Peyer's patch (tissue), 4 donors: Measurements from ENCODE around the gene KCNAB1. TPM values are rescaled to one million over a fixed set of nuclear protein-coding genes. Genes with fewer than 3 reads are reported as not detected.

ENCODE experiments used
- DNase-seq, 3 donors: peaks; one replicate each; pipeline ENCODE4 v3.0.0-alpha.2; 2017 to 2019
- H3K27ac ChIP-seq, 4 donors: fragments of 200-600 bp; sonication (generic); one replicate each; pipeline ENCODE4 v1.5.1; 2016 to 2019
- H3K27me3 ChIP-seq, 2 donors: fragments of 200-600 bp; sonication (generic); one replicate each; pipeline ENCODE4 v1.5.1; 2019
- H3K36me3 ChIP-seq, 3 donors: fragments of 200-600 bp; sonication (generic); one replicate each; pipeline ENCODE4 v1.5.1; 2016 to 2019
- H3K4me1 ChIP-seq, 4 donors: fragments of 200-600 bp; sonication (generic); one replicate each; pipeline ENCODE4 v1.5.1; 2016 to 2019
- H3K4me3 ChIP-seq, 4 donors: fragments of 200-600 bp; sonication (generic); 1 replicate in 3 of 4; 2 replicates in 1 of 4; pipeline ENCODE4 v1.5.1; 2016 to 2019; ENCODE audit warnings: mild to moderate bottlenecking in 1 of 4
- H3K9me3 ChIP-seq, 4 donors: fragments of 200-600 bp; sonication (generic); one replicate each; pipeline ENCODE4 v1.5.1; 2016 to 2019; ENCODE audit warnings: mild to moderate bottlenecking in 1 of 4
- POLR2A ChIP-seq, 2 donors: fragments of 450-650 bp; IDR thresholded peaks; one replicate each; pipeline ENCODE4 v1.5.1; 2017; ENCODE audit warnings: antibody characterized with exemption in 2 of 2, mild to moderate bottlenecking in 2 of 2, moderate library complexity in 2 of 2
- total RNA-seq, 4 donors: library from RNA; depleted of rRNA; stranded (reverse); fragments of >200 nt; gene quantifications; one replicate each; pipeline ENCODE4 v1.1.0, GENCODE V29; 2016
- TF ChIP-seq, protein P1 (sequence below), 6 experiments: fragments of 450-650 bp in 4 of 6; fragments of 200-600 bp in 2 of 6; sonication (generic) in 1 of 6; IDR thresholded peaks; one replicate each; pipeline ENCODE4 v1.5.1; 2017 to 2019; ENCODE audit warnings: antibody characterized with exemption in 6 of 6, mild to moderate bottlenecking in 3 of 6, moderate library complexity in 1 of 6

Gene KCNAB1
- total RNA-seq, 4 donors from 2014 or later, result 1.1 to 1.7 (median 1.6) TPM; not detected in 1

DNA sequence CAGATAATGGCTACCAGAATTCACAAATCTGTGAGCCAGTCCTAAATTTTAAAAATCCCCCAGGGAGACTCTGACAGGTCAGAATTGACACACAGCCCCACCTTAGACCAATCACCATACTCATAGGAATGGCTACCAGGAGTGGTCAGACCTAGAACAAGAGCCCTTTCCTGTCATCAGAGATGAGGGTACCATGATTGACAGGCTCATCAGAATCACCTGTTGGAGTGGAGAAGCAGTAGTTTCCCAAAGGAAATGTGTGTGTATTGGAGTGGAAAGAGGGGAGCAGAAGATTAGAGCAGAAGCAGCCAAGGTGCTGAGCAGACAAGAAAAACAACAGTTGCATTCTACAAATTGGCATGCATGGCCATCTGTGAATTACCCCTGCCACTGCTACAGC, 461.6 kb downstream of the KCNAB1 start:
- Histone ChIP-seq H3K4me1 (no peaks in the 10 kb centered on the region), H3K4me3 (no peak overlapping the region), H3K36me3 (no peaks in the 10 kb centered on the region), H3K9me3 (no peaks in the 10 kb centered on the region), H3K27ac (no peak overlapping the region), H3K27me3 (no peaks in the 10 kb centered on the region)
- no peak for TF ChIP-seq POLR2A (IDR thresholded peaks at IDR 0.05)
- TF ChIP-seq, protein P1, sequence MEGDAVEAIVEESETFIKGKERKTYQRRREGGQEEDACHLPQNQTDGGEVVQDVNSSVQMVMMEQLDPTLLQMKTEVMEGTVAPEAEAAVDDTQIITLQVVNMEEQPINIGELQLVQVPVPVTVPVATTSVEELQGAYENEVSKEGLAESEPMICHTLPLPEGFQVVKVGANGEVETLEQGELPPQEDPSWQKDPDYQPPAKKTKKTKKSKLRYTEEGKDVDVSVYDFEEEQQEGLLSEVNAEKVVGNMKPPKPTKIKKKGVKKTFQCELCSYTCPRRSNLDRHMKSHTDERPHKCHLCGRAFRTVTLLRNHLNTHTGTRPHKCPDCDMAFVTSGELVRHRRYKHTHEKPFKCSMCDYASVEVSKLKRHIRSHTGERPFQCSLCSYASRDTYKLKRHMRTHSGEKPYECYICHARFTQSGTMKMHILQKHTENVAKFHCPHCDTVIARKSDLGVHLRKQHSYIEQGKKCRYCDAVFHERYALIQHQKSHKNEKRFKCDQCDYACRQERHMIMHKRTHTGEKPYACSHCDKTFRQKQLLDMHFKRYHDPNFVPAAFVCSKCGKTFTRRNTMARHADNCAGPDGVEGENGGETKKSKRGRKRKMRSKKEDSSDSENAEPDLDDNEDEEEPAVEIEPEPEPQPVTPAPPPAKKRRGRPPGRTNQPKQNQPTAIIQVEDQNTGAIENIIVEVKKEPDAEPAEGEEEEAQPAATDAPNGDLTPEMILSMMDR (IDR thresholded peaks at IDR 0.05), result no peak
- DNase-seq, result no peak

DNA sequence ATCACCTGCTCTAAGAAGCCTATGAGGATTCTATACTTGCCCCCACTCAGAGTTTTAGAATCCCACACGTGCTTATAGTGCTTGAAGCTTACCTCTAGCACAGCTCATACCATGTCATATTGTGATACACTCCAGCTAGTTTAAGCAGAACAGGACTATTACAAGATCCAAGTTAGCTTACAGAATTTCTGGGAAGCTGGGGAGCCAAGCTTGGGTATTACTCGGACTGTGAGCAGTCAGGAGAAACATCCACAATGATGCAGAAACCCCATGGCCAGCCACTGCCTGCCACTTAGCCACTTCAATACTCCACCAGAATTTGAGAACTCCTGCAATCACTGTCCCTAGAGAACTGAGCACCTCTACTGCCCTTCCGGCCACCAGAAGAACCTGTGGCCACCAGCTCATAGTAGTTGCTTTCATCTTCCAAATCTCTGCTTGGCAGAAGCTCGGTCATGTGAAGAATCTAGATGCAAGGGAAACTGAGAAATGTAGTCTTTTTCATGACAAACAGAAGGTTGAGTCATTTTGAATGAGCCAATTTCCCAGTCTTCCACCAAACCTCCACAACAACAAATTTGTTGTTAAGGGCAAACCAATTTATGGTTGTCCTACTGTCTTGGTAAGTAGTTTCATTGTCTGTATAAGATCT, 462.3 kb downstream of the KCNAB1 start:
- H3K27ac ChIP-seq, result no peak overlapping the region
- no peaks in the 10 kb centered on the region for H3K27me3 ChIP-seq
- no peaks in the 10 kb centered on the region for H3K4me1 ChIP-seq
- no peak overlapping the region for H3K4me3 ChIP-seq
- no peak for DNase-seq
- H3K36me3 ChIP-seq, result no peaks in the 10 kb centered on the region
- no peaks in the 10 kb centered on the region for H3K9me3 ChIP-seq
- TF ChIP-seq, protein P1 (IDR thresholded peaks at IDR 0.05), result no peak
- TF ChIP-seq POLR2A (IDR thresholded peaks at IDR 0.05), result no peak

DNA sequence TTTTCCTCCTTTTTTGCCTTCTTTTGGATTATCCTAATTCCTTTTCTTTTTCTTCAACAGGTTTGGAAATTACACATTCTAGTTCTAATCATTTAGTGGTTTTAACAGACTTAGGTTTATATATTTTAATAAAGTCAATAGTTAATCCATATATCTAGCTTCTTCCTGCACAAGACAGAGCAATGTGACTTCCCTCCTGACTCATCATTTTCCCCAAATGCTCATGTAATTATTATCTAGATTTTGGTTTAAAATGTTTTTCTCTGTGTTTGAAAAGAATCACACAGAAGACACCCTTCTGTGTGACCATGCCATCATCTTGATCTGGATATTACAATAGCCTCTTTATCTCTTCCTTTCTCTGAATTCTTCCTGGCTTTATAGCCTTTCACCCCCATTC, 463.1 kb downstream of the KCNAB1 start:
- TF ChIP-seq POLR2A (IDR thresholded peaks at IDR 0.05), result no peak
- TF ChIP-seq, protein P1 (IDR thresholded peaks at IDR 0.05), result no peak
- H3K4me3 ChIP-seq, result no peak overlapping the region
- no peaks in the 10 kb centered on the region for H3K9me3 ChIP-seq
- DNase-seq, result no peak
- no peaks in the 10 kb centered on the region for H3K4me1 ChIP-seq
- H3K27me3 ChIP-seq, result no peaks in the 10 kb centered on the region
- no peaks in the 10 kb centered on the region for H3K36me3 ChIP-seq
- H3K27ac ChIP-seq, result no peak overlapping the region

DNA sequence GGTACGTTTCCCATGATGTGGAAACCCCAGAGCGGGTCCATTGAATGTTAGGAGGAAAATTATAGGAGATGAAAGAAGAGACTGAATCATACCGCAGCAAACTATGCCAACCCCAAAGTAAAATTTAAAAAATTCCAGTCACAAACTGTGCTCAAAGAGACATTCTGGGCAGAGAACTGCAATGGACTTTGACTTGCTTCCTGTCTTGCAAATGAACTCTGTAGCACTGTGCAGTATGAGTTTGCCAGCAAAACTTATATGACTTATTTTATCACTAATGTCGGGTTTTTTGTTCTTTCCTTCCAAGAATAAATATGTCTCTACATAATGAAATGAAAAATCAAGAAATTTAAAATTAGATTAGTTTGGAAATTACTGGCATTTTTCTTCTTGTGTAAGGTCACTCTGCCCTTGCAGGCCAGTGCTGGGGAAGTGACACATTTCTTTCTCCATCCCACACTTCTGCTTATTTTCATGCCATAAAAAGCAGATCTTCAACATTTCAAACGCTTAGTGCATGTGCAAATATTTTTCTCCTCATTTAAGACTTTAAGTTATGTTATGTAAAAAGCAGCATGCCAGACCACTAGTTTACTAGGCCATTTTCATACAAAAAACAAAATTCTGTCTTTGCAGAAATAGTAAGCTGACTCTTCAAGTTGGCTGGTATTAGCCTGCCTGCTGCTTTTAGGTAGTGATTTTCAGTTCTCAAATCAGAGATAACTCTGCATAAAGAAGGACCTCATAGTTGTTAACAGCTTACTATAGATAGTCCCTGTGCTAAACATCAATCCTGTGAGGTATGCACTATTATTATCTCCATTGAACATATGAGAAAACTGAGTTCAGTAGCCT, 466.8 kb downstream of the KCNAB1 start:
- Histone ChIP-seq H3K27me3 (no peaks in the 10 kb centered on the region), H3K27ac (no peak overlapping the region), H3K4me1 (no peaks in the 10 kb centered on the region), H3K9me3 (no peaks in the 10 kb centered on the region), H3K4me3 (no peak overlapping the region), H3K36me3 (no peaks in the 10 kb centered on the region)
- TF ChIP-seq POLR2A (IDR thresholded peaks at IDR 0.05), result no peak
- TF ChIP-seq, protein P1 (IDR thresholded peaks at IDR 0.05), result no peak
- DNase-seq, result no peak

DNA sequence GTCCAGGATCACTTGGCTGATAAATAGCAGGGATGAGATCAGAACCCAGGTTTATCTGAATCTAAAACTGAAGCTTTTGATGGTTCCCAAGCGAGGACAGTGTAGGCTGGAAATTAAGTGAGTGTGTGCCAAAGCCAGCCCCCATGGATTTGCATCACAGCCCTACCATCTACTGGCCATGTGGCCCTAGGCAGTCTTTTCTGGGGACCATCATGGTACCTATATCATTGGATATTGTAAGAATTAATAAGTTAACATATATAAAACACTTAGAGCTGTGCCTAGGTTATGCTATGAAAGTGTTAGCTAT, 467.3 kb downstream of the KCNAB1 start:
- H3K27ac ChIP-seq, result no peak overlapping the region
- H3K27me3 ChIP-seq, result no peaks in the 10 kb centered on the region
- H3K36me3 ChIP-seq, result no peaks in the 10 kb centered on the region
- H3K4me3 ChIP-seq, result no peak overlapping the region
- H3K9me3 ChIP-seq, result no peaks in the 10 kb centered on the region
- no peaks in the 10 kb centered on the region for H3K4me1 ChIP-seq
- DNase-seq, result no peak
- no peak for TF ChIP-seq POLR2A (IDR thresholded peaks at IDR 0.05)
- TF ChIP-seq, protein P1 (IDR thresholded peaks at IDR 0.05), result no peak

Other genes with a start within 250 kb of the KCNAB1 start
- gene GMPS, start 249.9 kb upstream of the KCNAB1 start, total RNA-seq, result 10 to 100 TPM; 12.9 to 72.6 (median 22.2) TPM